ENCODE data around the gene RPTOR. TPM values are rescaled to one million over a fixed set of nuclear protein-coding genes. Genes with fewer than 3 reads are reported as not detected.

Gene RPTOR
- total and polyA plus RNA-seq, 2 donors (not counting 1 experiment from before 2014, with no cell fraction given): 6.7 to 22.8 TPM

DNA sequence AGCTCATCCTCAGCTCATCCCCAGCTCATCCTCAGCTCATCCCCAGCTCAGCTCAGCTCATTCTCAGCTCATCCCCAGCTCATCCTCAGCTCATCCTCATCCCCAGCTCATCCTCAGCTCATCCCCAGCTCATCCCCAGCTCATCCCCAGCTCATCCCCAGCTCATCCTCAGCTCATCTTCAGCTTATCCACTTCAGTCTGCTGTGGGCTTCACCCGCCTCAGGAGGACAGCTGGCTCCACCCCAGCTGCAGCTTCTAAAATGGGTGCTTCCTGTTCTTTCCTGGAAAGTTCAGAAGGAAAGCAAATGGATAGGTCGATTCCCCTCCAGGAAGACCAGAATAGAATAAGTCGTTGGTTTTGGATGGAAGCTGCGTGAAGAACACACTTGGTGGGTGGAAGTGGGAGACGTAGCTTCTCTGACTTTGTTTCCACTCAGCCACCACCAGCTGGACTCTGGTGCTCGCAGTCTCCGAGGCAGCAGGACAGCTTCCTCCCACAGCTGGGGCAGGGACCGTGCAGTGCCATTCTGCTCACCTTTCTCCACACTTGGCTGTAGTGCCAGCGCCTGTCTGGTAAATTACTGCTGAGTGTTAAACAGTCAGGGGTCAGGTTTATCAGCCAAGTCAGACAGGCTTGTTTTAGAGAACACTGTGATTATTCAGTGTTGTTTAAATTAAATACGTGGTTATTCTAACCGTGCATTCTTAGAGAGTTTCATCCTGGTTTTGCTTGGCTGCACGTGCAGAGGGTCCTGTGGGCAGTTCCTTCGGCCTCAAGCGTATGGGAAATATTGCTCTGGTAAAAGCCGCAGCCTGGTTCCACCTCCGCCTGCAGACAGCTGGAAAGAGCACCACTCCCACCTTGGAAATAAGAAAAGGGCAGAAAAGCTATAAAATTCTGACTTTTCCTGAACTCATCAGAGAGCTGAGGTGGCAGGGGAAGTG is 386.0 kb downstream of the RPTOR start:
- H3K27me3 ChIP-seq (ENCODE audit: control insufficient read depth, insufficient read depth, low read length): no peaks in the 10 kb centered on the region
- H3K4me3 ChIP-seq (replicated peaks in 1 of 4; ENCODE audit: control extremely low read depth in 1 of 4, insufficient read depth in 1 of 4, low read depth in 3 of 4, low read length in 4 of 4): no peak overlapping the region
- no peak overlapping the region for H3K4me2 ChIP-seq (ENCODE audit: extremely low read depth, insufficient read depth, low read length)
- no peaks in the 10 kb centered on the region for H4K20me1 ChIP-seq (ENCODE audit: control insufficient read depth, extremely low read depth, insufficient read depth, low read length)
- H3K9ac ChIP-seq (ENCODE audit: insufficient read depth, low read length): no peak overlapping the region
- DNase-seq (ENCODE audit: low read depth in 2 of 2): no peak
- H3K36me3 ChIP-seq (ENCODE audit: control insufficient read depth, insufficient read depth, low read length): peaks cover 4% of the 10 kb centered on the region
- no peak overlapping the region for H2AFZ ChIP-seq (ENCODE audit: low read length)
- H3K9me3 ChIP-seq (ENCODE audit: control insufficient read depth, insufficient read depth, low read depth, low read length): no peaks in the 10 kb centered on the region
- TF ChIP-seq EZH2 (IDR thresholded peaks at IDR 0.05; ENCODE audit: low read length, missing control alignments): no peak
- TF ChIP-seq, protein P1, sequence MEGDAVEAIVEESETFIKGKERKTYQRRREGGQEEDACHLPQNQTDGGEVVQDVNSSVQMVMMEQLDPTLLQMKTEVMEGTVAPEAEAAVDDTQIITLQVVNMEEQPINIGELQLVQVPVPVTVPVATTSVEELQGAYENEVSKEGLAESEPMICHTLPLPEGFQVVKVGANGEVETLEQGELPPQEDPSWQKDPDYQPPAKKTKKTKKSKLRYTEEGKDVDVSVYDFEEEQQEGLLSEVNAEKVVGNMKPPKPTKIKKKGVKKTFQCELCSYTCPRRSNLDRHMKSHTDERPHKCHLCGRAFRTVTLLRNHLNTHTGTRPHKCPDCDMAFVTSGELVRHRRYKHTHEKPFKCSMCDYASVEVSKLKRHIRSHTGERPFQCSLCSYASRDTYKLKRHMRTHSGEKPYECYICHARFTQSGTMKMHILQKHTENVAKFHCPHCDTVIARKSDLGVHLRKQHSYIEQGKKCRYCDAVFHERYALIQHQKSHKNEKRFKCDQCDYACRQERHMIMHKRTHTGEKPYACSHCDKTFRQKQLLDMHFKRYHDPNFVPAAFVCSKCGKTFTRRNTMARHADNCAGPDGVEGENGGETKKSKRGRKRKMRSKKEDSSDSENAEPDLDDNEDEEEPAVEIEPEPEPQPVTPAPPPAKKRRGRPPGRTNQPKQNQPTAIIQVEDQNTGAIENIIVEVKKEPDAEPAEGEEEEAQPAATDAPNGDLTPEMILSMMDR (conservative IDR thresholded peaks at IDR 0.05 in 1 of 2, IDR thresholded peaks at IDR 0.05 in 1 of 2; ENCODE audit: low read depth in 1 of 2, low read length in 2 of 2): no peak
- H3K79me2 ChIP-seq (ENCODE audit: control insufficient read depth, insufficient read depth, low read length): no peaks in the 10 kb centered on the region
- peaks cover 3% of the 10 kb centered on the region for H3K4me1 ChIP-seq (ENCODE audit: control insufficient read depth, extremely low read depth, insufficient read depth, low read length)
- no peak overlapping the region for H3K27ac ChIP-seq (ENCODE audit: insufficient read depth, low read length)

DNA sequence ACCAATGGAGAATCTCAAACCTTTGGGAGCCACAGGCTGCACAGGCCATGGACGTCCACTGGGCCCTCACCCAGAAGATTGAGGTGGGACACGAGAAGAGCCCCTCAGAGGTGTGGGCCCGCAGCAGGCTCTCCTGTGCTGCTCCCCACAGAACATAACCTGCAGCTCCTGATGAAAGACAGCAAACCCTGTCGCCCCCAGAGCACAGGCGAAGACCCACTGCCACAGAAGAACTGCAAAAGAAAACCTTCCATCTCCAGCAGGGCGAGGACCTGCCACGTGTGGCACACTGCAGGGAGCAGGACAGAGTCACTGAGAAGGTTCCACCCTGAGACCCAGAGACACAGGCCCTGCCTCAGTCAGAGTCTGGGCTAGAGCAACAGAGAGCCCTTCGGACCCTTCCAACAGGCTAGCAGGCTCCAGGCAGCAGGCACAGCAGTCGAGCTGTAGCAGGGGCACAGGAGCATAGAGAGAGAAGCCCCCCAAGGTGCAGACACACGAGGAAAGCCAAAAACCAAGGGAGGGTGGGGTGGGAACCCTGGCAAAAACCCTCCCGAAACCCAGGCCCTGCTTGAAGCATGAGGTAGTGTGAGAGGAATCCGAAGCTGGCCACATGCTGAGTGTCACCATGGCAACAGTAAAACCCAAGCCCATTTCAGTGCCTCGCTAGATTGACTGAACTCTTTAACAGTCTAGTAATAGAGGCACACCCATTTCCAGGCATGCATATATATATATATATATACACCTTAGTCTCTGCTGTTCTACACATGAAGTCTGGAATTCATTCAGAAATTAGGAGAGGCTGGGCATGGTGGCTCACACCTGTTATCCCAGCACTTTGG is 387.0 kb downstream of the RPTOR start:
- Histone ChIP-seq H3K36me3 (ENCODE audit: control insufficient read depth, insufficient read depth, low read length) (peaks cover 3% of the 10 kb centered on the region), H3K9ac (ENCODE audit: insufficient read depth, low read length) (no peak overlapping the region), H4K20me1 (ENCODE audit: control insufficient read depth, extremely low read depth, insufficient read depth, low read length) (no peaks in the 10 kb centered on the region), H3K4me3 (replicated peaks in 1 of 4; ENCODE audit: control extremely low read depth in 1 of 4, insufficient read depth in 1 of 4, low read depth in 3 of 4, low read length in 4 of 4) (no peak overlapping the region), H3K27ac (ENCODE audit: insufficient read depth, low read length) (no peak overlapping the region), H3K79me2 (ENCODE audit: control insufficient read depth, insufficient read depth, low read length) (no peaks in the 10 kb centered on the region), H3K4me2 (ENCODE audit: extremely low read depth, insufficient read depth, low read length) (no peak overlapping the region), H3K27me3 (ENCODE audit: control insufficient read depth, insufficient read depth, low read length) (no peaks in the 10 kb centered on the region), H2AFZ (ENCODE audit: low read length) (no peak overlapping the region), H3K4me1 (ENCODE audit: control insufficient read depth, extremely low read depth, insufficient read depth, low read length) (peaks cover 3% of the 10 kb centered on the region), H3K9me3 (ENCODE audit: control insufficient read depth, insufficient read depth, low read depth, low read length) (no peaks in the 10 kb centered on the region)
- TF ChIP-seq, protein P1 (conservative IDR thresholded peaks at IDR 0.05 in 1 of 2, IDR thresholded peaks at IDR 0.05 in 1 of 2; ENCODE audit: low read depth in 1 of 2, low read length in 2 of 2): no peak
- no peak for TF ChIP-seq EZH2 (IDR thresholded peaks at IDR 0.05; ENCODE audit: low read length, missing control alignments)
- peak; percentile 85 to 89 for DNase-seq (ENCODE audit: low read depth in 2 of 2)

DNA sequence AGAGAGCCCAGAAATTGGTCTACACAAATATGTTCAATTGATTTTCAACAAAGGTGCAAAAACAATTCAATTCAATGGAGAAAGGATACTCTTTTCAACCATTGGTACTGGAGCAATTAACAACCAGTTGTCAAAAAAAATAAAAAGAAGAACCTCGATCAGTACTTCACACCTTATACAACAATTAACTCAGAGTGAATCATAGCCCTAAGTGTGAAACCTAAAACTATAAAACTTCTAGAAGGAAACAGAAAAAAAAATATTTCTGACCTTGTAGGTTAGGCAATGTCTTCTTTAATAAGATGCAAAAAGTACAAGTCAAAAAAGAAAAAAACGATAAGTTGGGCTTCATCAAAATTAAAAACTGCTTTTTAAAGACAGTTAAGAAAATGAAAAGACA is 390.9 kb downstream of the RPTOR start:
- Histone ChIP-seq H3K4me1 (ENCODE audit: control insufficient read depth, extremely low read depth, insufficient read depth, low read length) (peaks cover 3% of the 10 kb centered on the region), H3K4me2 (ENCODE audit: extremely low read depth, insufficient read depth, low read length) (no peak overlapping the region), H3K27ac (ENCODE audit: insufficient read depth, low read length) (no peak overlapping the region), H3K9me3 (ENCODE audit: control insufficient read depth, insufficient read depth, low read depth, low read length) (no peaks in the 10 kb centered on the region), H4K20me1 (ENCODE audit: control insufficient read depth, extremely low read depth, insufficient read depth, low read length) (no peaks in the 10 kb centered on the region), H3K27me3 (ENCODE audit: control insufficient read depth, insufficient read depth, low read length) (no peaks in the 10 kb centered on the region), H3K79me2 (ENCODE audit: control insufficient read depth, insufficient read depth, low read length) (no peaks in the 10 kb centered on the region), H2AFZ (ENCODE audit: low read length) (no peak overlapping the region), H3K36me3 (ENCODE audit: control insufficient read depth, insufficient read depth, low read length) (no peaks in the 10 kb centered on the region), H3K4me3 (replicated peaks in 1 of 4; ENCODE audit: control extremely low read depth in 1 of 4, insufficient read depth in 1 of 4, low read depth in 3 of 4, low read length in 4 of 4) (no peak overlapping the region), H3K9ac (ENCODE audit: insufficient read depth, low read length) (no peak overlapping the region)
- DNase-seq (ENCODE audit: low read depth in 2 of 2): no peak
- no peak for TF ChIP-seq EZH2 (IDR thresholded peaks at IDR 0.05; ENCODE audit: low read length, missing control alignments)
- TF ChIP-seq, protein P1 (conservative IDR thresholded peaks at IDR 0.05 in 1 of 2, IDR thresholded peaks at IDR 0.05 in 1 of 2; ENCODE audit: low read depth in 1 of 2, low read length in 2 of 2): no peak
